Activated T-helper 2 cell treated with anti-CD3 and anti-CD28 coated beads, Interferon-gamma antibody, Interleukin-2, Interleukin-4, amounts not matched to agents 10 μg/mL and 5 μg/mL and 100 μg/mL, durations not matched to agents 14 hours and 24 hours and 36 hours (primary cell): ENCODE data around the gene SLC35B2. TPM values are rescaled to one million over a fixed set of nuclear protein-coding genes. Genes with fewer than 3 reads are reported as not detected.

Experiments used
- DNase-seq: peaks from one replicate; pipeline ENCODE4 v3.0.0; 2021; ENCODE audit warnings: low spot score
- H3K27ac Mint-ChIP-seq: one replicate; pipeline ENCODE4 v1.8.0; 2021; ENCODE audit warnings: mixed read lengths
- H3K27me3 Mint-ChIP-seq: one replicate; pipeline ENCODE4 v1.8.0; 2021; ENCODE audit warnings: low read depth, mixed read lengths
- H3K36me3 Mint-ChIP-seq: one replicate; pipeline ENCODE4 v1.8.0; 2021; ENCODE audit warnings: low read depth, mixed read lengths
- H3K4me1 Mint-ChIP-seq: one replicate; pipeline ENCODE4 v1.8.0; 2021; ENCODE audit warnings: low read depth, mixed read lengths
- H3K4me3 Mint-ChIP-seq: one replicate; pipeline ENCODE4 v1.8.0; 2021; ENCODE audit warnings: low read depth, mild to moderate bottlenecking, moderate library complexity, mixed read lengths
- H3K9me3 Mint-ChIP-seq: one replicate; pipeline ENCODE4 v1.8.0; 2021; ENCODE audit warnings: mixed read lengths
- intact Hi-C: fragments of 100-400 bp; cut with micrococcal nuclease; formaldehyde crosslinking; loops from one replicate; pipeline ENCODE4 v1.15.1; 2023
- total RNA-seq: library from RNA; stranded (reverse); gene quantifications from 2 replicates; pipeline ENCODE4 v1.2.3, GENCODE V29; 2022

Gene SLC35B2
- total RNA-seq, 1 donor from 2014 or later = 29.6 TPM

DNA sequence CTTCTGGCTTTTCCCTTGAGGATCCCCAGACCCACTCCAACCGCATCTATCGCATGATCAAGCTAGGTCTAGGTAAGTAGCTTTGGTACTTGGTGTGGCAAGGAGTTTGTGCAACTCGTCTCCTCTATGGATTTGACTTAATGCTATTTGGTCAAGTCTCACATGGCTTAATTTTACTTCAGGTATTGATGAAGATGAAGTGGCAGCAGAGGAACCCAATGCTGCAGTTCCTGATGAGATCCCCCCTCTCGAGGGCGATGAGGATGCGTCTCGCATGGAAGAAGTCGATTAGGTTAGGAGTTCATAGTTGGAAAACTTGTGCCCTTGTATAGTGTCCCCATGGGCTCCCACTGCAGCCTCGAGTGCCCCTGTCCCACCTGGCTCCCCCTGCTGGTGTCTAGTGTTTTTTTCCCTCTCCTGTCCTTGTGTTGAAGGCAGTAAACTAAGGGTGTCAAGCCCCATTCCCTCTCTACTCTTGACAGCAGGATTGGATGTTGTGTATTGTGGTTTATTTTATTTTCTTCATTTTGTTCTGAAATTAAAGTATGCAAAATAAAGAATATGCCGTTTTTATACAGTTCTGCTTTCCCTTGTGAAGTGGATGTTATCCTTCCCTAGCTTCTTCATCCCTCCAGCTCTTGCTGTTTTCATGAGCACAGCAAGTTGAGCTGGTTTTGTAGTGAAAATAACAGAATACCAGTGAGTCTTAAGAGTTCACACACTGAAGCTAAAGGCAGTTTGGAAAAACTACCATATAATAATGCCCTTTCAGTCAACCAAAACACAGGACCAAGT lies 3.8 kb downstream of the SLC35B2 start:
- Mint-ChIP-seq H3K27ac (peak overlapping the region; percentile 55), H3K27me3 (no peaks in the 10 kb centered on the region), H3K36me3 (peaks cover 86% of the 10 kb centered on the region), H3K9me3 (no peaks in the 10 kb centered on the region), H3K4me1 (peaks cover 64% of the 10 kb centered on the region), H3K4me3 (peak overlapping the region; percentile 23)
- DNase-seq = peak; percentile 49
- intact Hi-C loops = no loop called here

GRCh38 chr6:44251576-44252524 lies 5.5 kb downstream of the SLC35B2 start:
- intact Hi-C loops = no loop called here
- peaks cover 2% of the 10 kb centered on the region for H3K27me3 Mint-ChIP-seq
- DNase-seq = no peak
- peak overlapping the region; percentile 32 for H3K4me3 Mint-ChIP-seq
- H3K36me3 Mint-ChIP-seq = peaks cover 96% of the 10 kb centered on the region
- H3K27ac Mint-ChIP-seq = peak overlapping the region; percentile 25
- H3K4me1 Mint-ChIP-seq = peaks cover 59% of the 10 kb centered on the region
- H3K9me3 Mint-ChIP-seq = no peaks in the 10 kb centered on the region

GRCh38 chr6:44250718-44251123 lies 6.6 kb downstream of the SLC35B2 start:
- Mint-ChIP-seq H3K9me3 (no peaks in the 10 kb centered on the region), H3K36me3 (peaks cover 90% of the 10 kb centered on the region), H3K4me3 (peak overlapping the region; percentile 96), H3K27ac (no peak overlapping the region), H3K4me1 (peaks cover 51% of the 10 kb centered on the region), H3K27me3 (peaks cover 3% of the 10 kb centered on the region)
- DNase-seq = no peak
- intact Hi-C loops = no loop called here

DNA sequence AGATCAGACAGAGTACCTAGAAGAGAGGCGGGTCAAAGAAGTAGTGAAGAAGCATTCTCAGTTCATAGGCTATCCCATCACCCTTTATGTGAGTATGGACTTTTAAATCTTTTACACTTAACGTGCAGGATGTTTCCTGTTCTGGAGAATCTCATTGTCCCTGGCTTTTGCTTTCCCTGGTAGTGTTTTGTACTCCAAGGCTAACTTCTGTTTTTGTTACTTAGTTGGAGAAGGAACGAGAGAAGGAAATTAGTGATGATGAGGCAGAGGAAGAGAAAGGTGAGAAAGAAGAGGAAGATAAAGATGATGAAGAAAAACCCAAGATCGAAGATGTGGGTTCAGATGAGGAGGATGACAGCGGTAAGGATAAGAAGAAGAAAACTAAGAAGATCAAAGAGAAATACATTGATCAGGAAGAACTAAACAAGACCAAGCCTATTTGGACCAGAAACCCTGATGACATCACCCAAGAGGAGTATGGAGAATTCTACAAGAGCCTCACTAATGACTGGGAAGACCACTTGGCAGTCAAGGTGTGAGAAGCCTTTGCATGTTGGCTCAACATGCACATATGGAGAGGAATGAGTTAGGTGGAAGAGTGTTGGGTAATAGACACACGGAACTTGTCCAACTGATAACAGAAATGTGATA lies 7.1 kb downstream of the SLC35B2 start:
- peak overlapping the region; percentile 66 for H3K27ac Mint-ChIP-seq
- peaks cover 85% of the 10 kb centered on the region for H3K36me3 Mint-ChIP-seq
- H3K4me3 Mint-ChIP-seq = peak overlapping the region; percentile 96
- peaks cover 51% of the 10 kb centered on the region for H3K4me1 Mint-ChIP-seq
- no peaks in the 10 kb centered on the region for H3K9me3 Mint-ChIP-seq
- intact Hi-C loops = no loop called here
- no peak for DNase-seq
- H3K27me3 Mint-ChIP-seq = peaks cover 3% of the 10 kb centered on the region

- Mint-ChIP-seq H3K9me3 (no peaks in the 10 kb centered on the region), H3K4me3 (peak overlapping the region; percentile 96), H3K4me1 (peaks cover 50% of the 10 kb centered on the region), H3K36me3 (peaks cover 75% of the 10 kb centered on the region), H3K27me3 (peaks cover 3% of the 10 kb centered on the region), H3K27ac (peak overlapping the region; percentile 99)
- DNase-seq = no peak
- intact Hi-C loops = no loop called here
Measured at GRCh38 chr6:44249082-44249748, 8.1 kb downstream of the SLC35B2 start.

DNA sequence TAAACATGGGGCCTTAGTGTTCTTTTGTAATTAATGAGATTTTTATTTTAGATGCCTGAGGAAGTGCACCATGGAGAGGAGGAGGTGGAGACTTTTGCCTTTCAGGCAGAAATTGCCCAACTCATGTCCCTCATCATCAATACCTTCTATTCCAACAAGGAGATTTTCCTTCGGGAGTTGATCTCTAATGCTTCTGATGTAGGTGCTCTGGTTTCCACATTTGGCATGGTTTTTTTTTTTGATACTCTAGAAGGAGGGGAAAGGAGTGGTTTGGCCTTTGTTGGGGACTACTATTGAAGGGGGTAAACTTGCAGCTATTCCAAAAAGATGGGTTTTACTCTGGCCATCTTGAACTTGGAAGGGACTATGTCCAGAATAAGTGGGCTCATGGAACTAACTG lies 8.7 kb downstream of the SLC35B2 start:
- DNase-seq = no peak
- Mint-ChIP-seq H3K36me3 (peaks cover 69% of the 10 kb centered on the region), H3K27ac (peak overlapping the region; percentile 99), H3K27me3 (peaks cover 3% of the 10 kb centered on the region), H3K4me3 (peak overlapping the region; percentile 96), H3K4me1 (peaks cover 47% of the 10 kb centered on the region), H3K9me3 (no peaks in the 10 kb centered on the region)
- intact Hi-C loops = no loop called here

- Mint-ChIP-seq H3K4me1 (peaks cover 38% of the 10 kb centered on the region), H3K4me3 (peak overlapping the region; percentile 96), H3K27me3 (peaks cover 3% of the 10 kb centered on the region), H3K36me3 (peaks cover 59% of the 10 kb centered on the region), H3K9me3 (no peaks in the 10 kb centered on the region), H3K27ac (peak overlapping the region; percentile 99)
- intact Hi-C loops = loop anchor here (1.0 to 2.0 kb wide), 3 partner anchors 9 to 121 kb away; partner anchors contain the start of genes MRPL14 and TMEM63B
- DNase-seq = peak; percentile 79
Measured at GRCh38 chr6:44247338-44248302, 9.7 kb downstream of the SLC35B2 start.

DNA sequence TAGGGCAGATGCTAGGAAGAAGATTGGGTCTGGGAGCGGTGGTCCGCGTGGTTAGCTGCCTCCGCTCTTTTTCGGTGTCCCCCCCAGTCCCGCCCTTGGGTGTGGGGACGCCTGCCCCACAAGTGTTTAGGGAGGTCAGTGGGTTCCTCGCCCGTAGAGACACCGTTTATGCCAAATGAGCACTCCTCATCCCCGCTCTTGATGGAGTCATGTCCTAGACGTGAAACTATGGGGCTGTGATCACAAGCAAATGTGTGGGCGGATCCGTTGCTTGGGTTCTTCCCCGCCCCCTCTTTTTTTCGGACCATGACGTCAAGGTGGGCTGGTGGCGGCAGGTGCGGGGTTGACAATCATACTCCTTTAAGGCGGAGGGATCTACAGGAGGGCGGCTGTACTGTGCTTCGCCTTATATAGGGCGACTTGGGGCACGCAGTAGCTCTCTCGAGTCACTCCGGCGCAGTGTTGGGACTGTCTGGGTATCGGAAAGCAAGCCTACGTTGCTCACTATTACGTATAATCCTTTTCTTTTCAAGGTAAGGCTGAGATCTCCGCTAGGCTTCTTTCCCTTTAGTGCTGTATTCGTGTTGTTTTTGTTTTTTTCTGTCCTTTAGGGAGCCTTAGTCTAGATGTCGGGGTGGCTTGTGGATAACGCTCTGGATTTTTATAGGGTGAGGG lies 10.5 kb downstream of the SLC35B2 start, which contains the start of gene HSP90AB1:
Gene HSP90AB1 (plus strand): TSS at position 439 of the 675 bp plus-strand sequence. CDS start 1,529 bp downstream, outside the sequence.
- Mint-ChIP-seq H3K36me3 (peaks cover 51% of the 10 kb centered on the region), H3K27ac (peak within 1 kb of the TSS; percentile 99), H3K4me3 (peak within 1 kb of the TSS; percentile 96), H3K27me3 (peaks cover 3% of the 10 kb centered on the region), H3K4me1 (peaks cover 41% of the 10 kb centered on the region), H3K9me3 (no peaks in the 10 kb centered on the region)
- intact Hi-C loops = loop anchor here (1.0 to 2.0 kb wide), 5 partner anchors 8 to 120 kb away; partner anchors contain the start of genes MRPL14, NFKBIE and TMEM63B
- DNase-seq = peak; percentile 95

- DNase-seq = peak; percentile 84
- Mint-ChIP-seq H3K9me3 (no peaks in the 10 kb centered on the region), H3K27me3 (peaks cover 3% of the 10 kb centered on the region), H3K36me3 (peaks cover 44% of the 10 kb centered on the region), H3K27ac (peak overlapping the region; percentile 99), H3K4me1 (peaks cover 38% of the 10 kb centered on the region), H3K4me3 (peak overlapping the region; percentile 96)
- intact Hi-C loops = loop anchor here (1.0 to 2.0 kb wide), 3 partner anchors 19 to 119 kb away; partner anchors contain the start of genes MRPL14, NFKBIE and TMEM63B
Measured at GRCh38 chr6:44245912-44246662, 11.2 kb downstream of the SLC35B2 start.

DNA sequence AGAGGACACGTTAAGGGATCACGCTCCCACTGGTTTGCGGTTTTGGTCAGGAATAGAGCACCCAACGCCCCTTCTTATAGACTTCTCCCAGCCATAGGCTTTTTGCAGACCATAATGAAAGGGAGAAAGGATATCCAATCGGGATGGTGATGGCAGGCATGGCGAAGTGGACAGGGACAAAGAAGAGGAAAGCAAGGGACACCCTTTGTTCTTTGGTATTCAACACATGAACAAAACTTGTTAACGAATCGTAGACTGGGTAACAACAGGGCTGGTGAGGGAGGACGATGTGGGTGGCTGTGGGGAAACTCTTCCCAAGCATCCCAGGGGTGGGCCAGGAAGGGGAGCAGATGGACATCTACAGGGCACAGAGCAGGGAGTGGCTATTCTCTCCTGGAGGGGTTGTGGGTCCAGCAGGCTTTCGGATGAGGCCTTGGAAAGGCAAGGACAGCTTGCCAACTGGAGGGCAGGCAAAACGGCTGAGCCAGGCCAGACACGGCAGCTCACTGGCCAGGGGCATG lies 11.9 kb downstream of the SLC35B2 start:
- no peaks in the 10 kb centered on the region for H3K9me3 Mint-ChIP-seq
- peak overlapping the region; percentile 96 for H3K4me3 Mint-ChIP-seq
- peaks cover 34% of the 10 kb centered on the region for H3K4me1 Mint-ChIP-seq
- H3K27ac Mint-ChIP-seq = peak overlapping the region; percentile 99
- H3K36me3 Mint-ChIP-seq = peaks cover 37% of the 10 kb centered on the region
- no peak for DNase-seq
- peaks cover 3% of the 10 kb centered on the region for H3K27me3 Mint-ChIP-seq
- intact Hi-C loops = no loop called here
